Stimulated activated effector memory CD8-positive, alpha-beta T cell treated with anti-CD3 and anti-CD28 coated beads, Interleukin-12 subunit alpha, Interleukin-12 subunit beta, amount 100 ng/mL, for 72 hours (primary cell): ENCODE measurements around the gene BCL2L2.
"Not testable (repeated sequence)": the region's sequence is repeated elsewhere in the genome, so short reads cannot be mapped to it uniquely, and the experiment has no call there.

Experiments
- ATAC-seq: fragments of 150-1000 bp; cut with Tn5 transposase; 2 replicates; pipeline ENCODE4 v1.10.0; 2021
- DNase-seq, 2 donors: peaks; one replicate each; pipeline ENCODE4 v3.0.0; 2021 to 2022; ENCODE audit warnings: low spot score in 2 of 2
- H3K27ac Mint-ChIP-seq: one replicate; pipeline ENCODE4 v1.8.0; 2022; ENCODE audit warnings: mild to moderate bottlenecking, mixed read lengths
- H3K36me3 Mint-ChIP-seq: one replicate; pipeline ENCODE4 v1.8.0; 2022; ENCODE audit warnings: mild to moderate bottlenecking, mixed read lengths
- H3K4me1 Mint-ChIP-seq: one replicate; pipeline ENCODE4 v1.8.0; 2022; ENCODE audit warnings: mixed read lengths
- H3K4me3 Mint-ChIP-seq: one replicate; pipeline ENCODE4 v1.8.0; 2022; ENCODE audit warnings: mild to moderate bottlenecking, mixed read lengths
- H3K9me3 Mint-ChIP-seq: one replicate; pipeline ENCODE4 v1.8.0; 2022; ENCODE audit warnings: mixed read lengths

Gene BCL2L2

GRCh38 chr14:23310546-23310945, 3.9 kb downstream of the BCL2L2 start:
- DNase-seq, result no peak
- Mint-ChIP-seq H3K27ac (no peak overlapping the region), H3K4me1 (peaks cover 15% of the 10 kb centered on the region), H3K9me3 (no peaks in the 10 kb centered on the region), H3K36me3 (no peaks in the 10 kb centered on the region), H3K4me3 (no peak overlapping the region)
- ATAC-seq, result no peak

DNA sequence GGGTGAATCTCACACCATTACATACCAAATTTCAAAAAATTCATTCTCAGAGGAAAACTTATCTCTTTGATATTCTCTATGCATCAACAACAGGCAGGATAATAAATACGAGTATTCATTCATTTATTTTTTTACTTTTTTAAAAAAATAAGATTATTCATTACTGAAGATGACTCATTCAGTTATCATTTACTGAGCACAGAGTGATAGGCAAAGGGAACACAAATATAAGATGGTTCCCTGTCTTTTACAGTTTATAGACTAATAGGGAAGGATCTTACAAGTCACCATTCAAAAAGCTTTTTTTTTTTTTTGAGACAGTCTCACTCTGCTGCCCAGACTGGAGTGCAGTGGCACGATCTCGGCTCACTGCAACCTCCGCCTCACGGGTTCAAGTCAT, 9.7 kb downstream of the BCL2L2 start:
- ATAC-seq (no peak), DNase-seq (no peak)
- no peak overlapping the region for H3K27ac Mint-ChIP-seq

DNA sequence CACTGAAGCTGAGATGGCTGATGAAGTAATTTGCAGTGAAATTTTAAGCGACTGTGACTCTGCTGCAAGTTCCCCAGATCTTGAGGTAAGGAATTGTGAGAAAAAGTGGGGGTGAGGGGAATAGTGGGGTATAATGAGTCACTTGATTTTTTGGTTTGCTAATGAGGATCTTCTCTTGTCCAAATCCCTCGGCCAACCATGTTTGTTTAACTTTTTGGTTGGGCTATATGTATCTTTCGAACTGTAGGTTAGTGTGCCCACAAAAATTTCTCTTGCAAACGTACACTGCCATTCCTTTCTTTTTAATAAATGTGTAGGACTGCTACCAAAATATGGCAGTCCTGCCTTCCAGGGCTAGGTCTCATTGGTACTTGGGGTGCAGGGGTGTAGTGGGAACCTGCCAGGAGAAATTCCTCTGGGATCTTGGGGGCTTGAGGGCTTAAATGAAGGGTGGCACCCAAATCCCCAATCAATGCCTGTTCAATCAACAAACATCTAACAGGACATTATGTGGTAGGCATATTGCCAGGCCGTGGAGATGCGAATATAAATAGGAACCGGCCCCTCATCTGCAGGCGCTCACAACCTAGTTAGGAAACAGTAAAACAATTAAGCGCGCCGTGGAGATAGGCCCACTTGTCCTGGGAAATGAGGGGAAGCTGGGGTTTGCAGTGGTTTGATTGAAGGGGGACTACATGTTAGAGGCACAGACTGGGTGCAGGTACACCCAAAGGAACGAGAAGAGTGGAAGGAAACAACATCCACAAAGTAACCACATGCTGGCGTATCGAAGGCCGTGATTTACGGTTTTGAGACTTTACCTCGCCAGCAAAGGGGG, 13.3 kb downstream of the BCL2L2 start:
- ATAC-seq, result no peak
- peak overlapping the region; percentile 86 for H3K4me3 Mint-ChIP-seq
- no peaks in the 10 kb centered on the region for H3K9me3 Mint-ChIP-seq
- peak in 1 of 2 donors; percentile 64 for DNase-seq
- peak overlapping the region; percentile 83 for H3K27ac Mint-ChIP-seq
- peaks cover 44% of the 10 kb centered on the region for H3K36me3 Mint-ChIP-seq
- H3K4me1 Mint-ChIP-seq, result peaks cover 27% of the 10 kb centered on the region

More for the DNA sequence above, 9.7 kb downstream of the BCL2L2 start:
- H3K36me3 Mint-ChIP-seq, result peaks cover 11% of the 10 kb centered on the region
- peaks cover 15% of the 10 kb centered on the region for H3K4me1 Mint-ChIP-seq
- H3K4me3 Mint-ChIP-seq, result no peak overlapping the region
- H3K9me3 Mint-ChIP-seq, result no peaks in the 10 kb centered on the region

- ATAC-seq (peak; percentile 93), DNase-seq (peak; percentile 90 to 97)
- Mint-ChIP-seq H3K9me3 (no peaks in the 10 kb centered on the region), H3K4me1 (peaks cover 29% of the 10 kb centered on the region), H3K4me3 (peak within 1 kb of the TSS; percentile 86), H3K27ac (peak within 1 kb of the TSS; percentile 83), H3K36me3 (peaks cover 54% of the 10 kb centered on the region)
These were observed 14.2 kb downstream of the BCL2L2 start, which contains the start of gene PABPN1 for GRCh38 chr14:23320584-23321571. PABPN1 (plus strand) TSS chr14:23321457; CDS start chr14:23321470, 13 bp downstream.

- H3K36me3 Mint-ChIP-seq, result peaks cover 63% of the 10 kb centered on the region
- peaks cover 29% of the 10 kb centered on the region for H3K4me1 Mint-ChIP-seq
- peak overlapping the region; percentile 86 for H3K4me3 Mint-ChIP-seq
- no peaks in the 10 kb centered on the region for H3K9me3 Mint-ChIP-seq
- DNase-seq (peak; percentile 38 to 78), ATAC-seq (peak; percentile 49)
- peak overlapping the region; percentile 83 for H3K27ac Mint-ChIP-seq
These were observed 15.2 kb downstream of the BCL2L2 start for GRCh38 chr14:23321572-23322547.

GRCh38 chr14:23322568-23323517, 16.2 kb downstream of the BCL2L2 start:
- no peaks in the 10 kb centered on the region for H3K9me3 Mint-ChIP-seq
- DNase-seq (no peak), ATAC-seq (no peak)
- peaks cover 67% of the 10 kb centered on the region for H3K36me3 Mint-ChIP-seq
- H3K27ac Mint-ChIP-seq, result peak overlapping the region; percentile 83
- peak overlapping the region; percentile 86 for H3K4me3 Mint-ChIP-seq
- peaks cover 29% of the 10 kb centered on the region for H3K4me1 Mint-ChIP-seq

DNA sequence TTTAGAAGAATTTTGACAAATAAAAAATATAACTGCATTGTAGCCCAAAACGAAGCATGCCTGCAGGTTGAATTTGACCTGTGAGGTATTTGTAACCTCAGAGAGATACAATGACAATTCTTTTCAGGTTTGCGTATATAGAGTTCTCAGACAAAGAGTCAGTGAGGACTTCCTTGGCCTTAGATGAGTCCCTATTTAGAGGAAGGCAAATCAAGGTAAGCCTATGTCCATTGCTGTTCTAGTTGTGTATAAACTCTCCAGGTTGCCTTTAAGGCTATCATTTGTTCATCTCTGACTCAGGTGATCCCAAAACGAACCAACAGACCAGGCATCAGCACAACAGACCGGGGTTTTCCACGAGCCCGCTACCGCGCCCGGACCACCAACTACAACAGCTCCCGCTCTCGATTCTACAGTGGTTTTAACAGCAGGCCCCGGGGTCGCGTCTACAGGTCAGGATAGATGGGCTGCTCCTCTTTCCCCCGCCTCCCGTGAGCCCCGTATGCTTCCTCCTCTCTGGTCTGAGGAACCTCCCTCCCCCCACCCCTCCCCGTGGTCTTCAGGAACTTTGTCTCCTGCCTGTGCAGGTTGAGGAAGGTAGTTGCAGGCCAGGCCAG, 17.3 kb downstream of the BCL2L2 start:
- Mint-ChIP-seq H3K4me3 (no peak overlapping the region), H3K36me3 (peaks cover 67% of the 10 kb centered on the region), H3K4me1 (peaks cover 29% of the 10 kb centered on the region), H3K9me3 (no peaks in the 10 kb centered on the region), H3K27ac (no peak overlapping the region)
- no peak for ATAC-seq
- DNase-seq, result no peak

DNA sequence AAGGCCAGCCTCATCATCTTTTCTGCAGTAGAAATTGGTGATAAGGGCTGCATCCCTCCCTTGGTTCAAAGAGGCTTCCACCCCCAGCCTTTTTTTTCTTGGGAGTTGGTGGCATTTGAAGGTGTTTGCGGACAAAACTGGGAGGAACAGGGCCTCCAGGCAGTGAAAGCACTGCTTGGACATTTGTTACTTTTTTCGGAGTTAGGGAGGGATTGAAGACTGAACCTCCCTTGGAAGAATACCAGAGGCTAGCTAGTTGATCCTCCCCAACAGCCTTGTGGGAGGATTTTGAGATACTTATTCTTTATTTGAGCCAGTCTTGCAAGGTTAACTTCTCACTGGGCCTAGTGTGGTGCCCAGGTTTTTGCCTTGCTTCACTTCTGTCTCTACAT, 17.8 kb downstream of the BCL2L2 start:
- H3K27ac Mint-ChIP-seq, result no peak overlapping the region
- peaks cover 67% of the 10 kb centered on the region for H3K36me3 Mint-ChIP-seq
- H3K4me3 Mint-ChIP-seq, result no peak overlapping the region
- peaks cover 28% of the 10 kb centered on the region for H3K4me1 Mint-ChIP-seq
- DNase-seq (no peak), ATAC-seq (no peak)
- H3K9me3 Mint-ChIP-seq, result no peaks in the 10 kb centered on the region

DNA sequence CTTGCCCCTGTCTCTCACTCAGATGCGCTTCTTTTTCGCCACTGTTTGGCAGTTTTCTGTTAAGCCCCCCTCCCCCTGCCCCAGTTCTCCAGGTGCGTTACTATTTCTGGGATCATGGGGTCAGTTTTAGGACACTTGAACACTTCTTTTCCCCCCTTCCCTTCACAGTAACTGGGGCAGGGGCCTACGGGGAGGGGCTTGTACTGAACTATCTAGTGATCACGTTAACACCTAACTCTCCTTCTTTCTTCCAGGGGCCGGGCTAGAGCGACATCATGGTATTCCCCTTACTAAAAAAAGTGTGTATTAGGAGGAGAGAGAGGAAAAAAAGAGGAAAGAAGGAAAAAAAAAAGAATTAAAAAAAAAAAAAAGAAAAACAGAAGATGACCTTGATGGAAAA, 18.4 kb downstream of the BCL2L2 start:
- no peaks in the 10 kb centered on the region for H3K9me3 Mint-ChIP-seq
- ATAC-seq (no peak), DNase-seq (no peak)
- no peak overlapping the region for H3K4me3 Mint-ChIP-seq
- H3K36me3 Mint-ChIP-seq, result peaks cover 67% of the 10 kb centered on the region
- no peak overlapping the region for H3K27ac Mint-ChIP-seq
- H3K4me1 Mint-ChIP-seq, result peaks cover 22% of the 10 kb centered on the region

GRCh38 chr14:23325746-23326145, 19.1 kb downstream of the BCL2L2 start:
- not testable (repeated sequence) for H3K9me3 Mint-ChIP-seq, ATAC-seq, H3K4me3 Mint-ChIP-seq, DNase-seq
- Mint-ChIP-seq H3K27ac (peak overlapping the region; percentile 26), H3K4me1 (peaks cover 15% of the 10 kb centered on the region), H3K36me3 (peaks cover 62% of the 10 kb centered on the region)

DNA sequence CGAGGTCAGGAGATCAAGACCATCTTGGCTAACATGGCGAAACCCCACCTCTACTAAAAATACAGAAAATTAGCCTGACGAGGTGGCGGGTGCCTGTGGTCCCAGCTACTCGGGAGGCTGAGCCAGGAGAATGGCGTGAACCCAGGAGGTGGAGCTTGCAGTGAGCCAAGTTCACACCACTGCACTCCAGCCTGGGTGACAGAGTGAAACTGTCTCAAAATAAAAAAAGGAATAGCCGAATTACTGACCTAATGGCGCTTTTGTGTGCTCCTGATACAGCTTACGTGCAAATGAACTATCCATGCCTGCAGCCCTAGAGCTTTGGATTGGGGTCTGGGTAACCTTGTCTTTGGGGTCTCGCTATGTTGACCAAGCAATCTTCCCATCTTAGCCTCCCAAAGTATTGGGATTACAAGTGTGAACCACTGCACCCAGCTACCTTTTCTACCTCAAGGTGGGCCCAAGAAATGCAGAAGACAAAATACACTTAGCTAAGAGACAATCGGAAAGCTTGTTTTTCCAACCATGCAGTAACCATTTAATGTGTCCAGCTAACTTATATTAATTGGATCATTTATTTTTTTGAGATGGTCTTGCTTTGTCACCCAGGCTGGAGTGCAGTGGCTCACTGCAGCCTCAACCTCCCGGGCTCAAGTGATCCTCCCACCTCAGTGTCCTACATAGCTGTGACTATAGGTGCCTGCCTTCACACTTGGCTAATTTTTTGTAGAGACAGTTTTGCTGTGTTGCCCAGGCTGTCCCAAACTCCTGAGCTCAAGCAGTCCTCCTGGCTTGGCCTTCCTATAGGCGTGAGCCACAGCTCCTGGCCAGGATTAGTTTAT, 20.1 kb downstream of the BCL2L2 start:
- ATAC-seq (no peak), DNase-seq (no peak)
- Mint-ChIP-seq H3K36me3 (peaks cover 55% of the 10 kb centered on the region), H3K4me1 (peaks cover 14% of the 10 kb centered on the region), H3K27ac (peak overlapping the region; percentile 26), H3K9me3 (no peaks in the 10 kb centered on the region), H3K4me3 (no peak overlapping the region)

GRCh38 chr14:23327947-23328744, 21.5 kb downstream of the BCL2L2 start:
- DNase-seq (peak; percentile 37 to 77), ATAC-seq (peak; percentile 79)
- Mint-ChIP-seq H3K27ac (no peak overlapping the region), H3K4me3 (no peak overlapping the region), H3K4me1 (peaks cover 6% of the 10 kb centered on the region), H3K36me3 (peaks cover 41% of the 10 kb centered on the region), H3K9me3 (no peaks in the 10 kb centered on the region)
